ENCODE results near the gene DNAJC13. TPM values are rescaled to one million over a fixed set of nuclear protein-coding genes. Genes with fewer than 3 reads are reported as not detected.

Gene DNAJC13
- total RNA-seq, 2 donors from 2014 or later = 27.7 to 37.9 TPM

Other genes with a start within 250 kb of the DNAJC13 start
- not detected for gene ACP3, start 100.1 kb upstream of the DNAJC13 start, total RNA-seq
- gene ACKR4, start 179.8 kb downstream of the DNAJC13 start, total RNA-seq = under 1 TPM in 1 of 2 donors, not detected in 1; 0.21 TPM
- gene ACAD11, start 242.3 kb downstream of the DNAJC13 start, total RNA-seq = 10 to 100 TPM; 10.7 to 20.2 TPM
- gene UBA5, start 242.8 kb downstream of the DNAJC13 start, total RNA-seq = 10 to 100 TPM; 41.8 to 61.6 TPM

Measured in activated T-helper 17 cell treated with anti-CD3 and anti-CD28 coated beads, Interleukin-2, amount 50 U/mL, for 72 hours (primary cell).